Loucy (cell line): Measurements from ENCODE around the gene NPC1.

Experiments used
- H2AFZ ChIP-seq: fragments of 200-600 bp; sonication (generic); 2 replicates; pipeline ENCODE4 v1.6.0; 2016; ENCODE audit warnings: antibody characterized with exemption, mild to moderate bottlenecking, low read length, moderate library complexity
- H3F3A ChIP-seq: fragments of 200-600 bp; 2 replicates; pipeline ENCODE4 v1.6.0; 2016; ENCODE audit warnings: antibody characterized with exemption, low read depth, mild to moderate bottlenecking
- H3K27me3 ChIP-seq: fragments of 200-600 bp; sonication (generic); 2 replicates; pipeline ENCODE4 v1.6.1; 2014; ENCODE audit warnings: low read length, mild to moderate bottlenecking; ENCODE audit not compliant: insufficient read depth, poor library complexity, severe bottlenecking
- H3K36me3 ChIP-seq: fragments of 200-600 bp; sonication (generic); 2 replicates; pipeline ENCODE4 v1.6.1; 2016; ENCODE audit warnings: low read length; ENCODE audit not compliant: insufficient read depth
- H3K4me1 ChIP-seq: fragments of 200-600 bp; sonication (generic); 2 replicates; pipeline ENCODE4 v1.5.1; 2014; ENCODE audit warnings: low read length, mild to moderate bottlenecking; ENCODE audit not compliant: insufficient read depth, poor library complexity, severe bottlenecking
- H3K4me2 ChIP-seq: fragments of 200-600 bp; sonication (generic); 2 replicates; pipeline ENCODE4 v1.6.0; 2014; ENCODE audit warnings: antibody characterized with exemption, low read length, low read depth, mild to moderate bottlenecking; ENCODE audit not compliant: poor library complexity, severe bottlenecking
- H3K4me3 ChIP-seq: fragments of 200-600 bp; sonication (generic); 2 replicates; pipeline ENCODE4 v1.5.1; 2014; ENCODE audit warnings: low read length, mild to moderate bottlenecking, mixed read lengths; ENCODE audit not compliant: poor library complexity, severe bottlenecking
- H3K79me2 ChIP-seq: fragments of 200-600 bp; sonication (generic); 2 replicates; pipeline ENCODE4 v1.6.1; 2014; ENCODE audit warnings: low read length; ENCODE audit not compliant: insufficient read depth
- H3K9ac ChIP-seq: fragments of 200-600 bp; sonication (generic); 2 replicates; pipeline ENCODE4 v1.6.0; 2014; ENCODE audit warnings: mild to moderate bottlenecking, low read depth, low read length, moderate library complexity; ENCODE audit not compliant: poor library complexity, severe bottlenecking
- H3K9me2 ChIP-seq: fragments of 200-600 bp; sonication (generic); replicated peaks from 2 replicates; pipeline ENCODE4 v1.6.1; 2016; ENCODE audit warnings: low read depth, low read length, mixed read lengths
- H3K9me3 ChIP-seq: fragments of 200-600 bp; sonication (generic); 2 replicates; pipeline ENCODE4 v1.6.1; 2014; ENCODE audit warnings: mild to moderate bottlenecking, antibody characterized with exemption, low read length, low read depth; ENCODE audit not compliant: insufficient read depth
- H4K20me1 ChIP-seq: fragments of 200-600 bp; sonication (generic); 2 replicates; pipeline ENCODE4 v1.6.0; 2014; ENCODE audit warnings: antibody characterized with exemption, low read length, mild to moderate bottlenecking; ENCODE audit not compliant: insufficient read depth, poor library complexity, severe bottlenecking
- EZH2phosphoT487 ChIP-seq: fragments of 200-600 bp; IDR thresholded peaks from 2 replicates; pipeline ENCODE4 v1.6.1; 2018; ENCODE audit warnings: antibody characterized with exemption, mild to moderate bottlenecking, moderate library complexity, borderline replicate concordance
- TF ChIP-seq, protein P1 (sequence below): fragments of 200-600 bp; sonication (generic); conservative IDR thresholded peaks from 2 replicates; pipeline ENCODE4 v1.5.1; 2014; ENCODE audit warnings: mild to moderate bottlenecking, antibody characterized with exemption, low read length

Gene NPC1

DNA sequence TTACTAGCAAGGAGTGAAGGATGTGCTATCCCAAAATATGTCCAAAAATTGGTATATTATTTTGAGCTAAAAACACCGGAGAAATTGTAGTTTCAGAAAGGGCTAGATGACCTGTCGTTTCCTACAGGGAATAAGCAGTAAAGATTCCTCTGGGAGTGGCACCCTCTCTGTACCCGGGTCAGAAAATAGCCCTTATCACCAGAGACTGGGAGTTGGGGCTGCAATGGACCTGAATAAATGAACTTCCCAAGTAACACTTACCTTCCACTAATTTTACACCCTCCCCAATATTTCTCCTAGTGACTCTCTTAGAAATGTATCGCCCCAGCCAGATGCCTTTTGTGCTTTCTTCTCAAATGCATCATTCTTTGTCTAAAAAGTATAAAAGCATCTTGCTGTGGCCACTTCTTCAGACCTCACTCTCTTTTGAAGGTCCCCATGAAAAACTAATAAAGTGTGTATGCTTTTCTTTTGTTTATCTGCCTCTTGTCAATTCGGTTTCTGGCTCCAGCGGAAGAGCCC is 83.7 kb downstream of the NPC1 start:
- Histone ChIP-seq H2AFZ (peak overlapping the region; percentile 89), H3K4me3 (peak overlapping the region; percentile 79), H4K20me1 (peaks cover 17% of the 10 kb centered on the region), H3F3A (no peaks in the 10 kb centered on the region), H3K79me2 (peaks cover 37% of the 10 kb centered on the region), H3K4me2 (peak overlapping the region; percentile 72), H3K9ac (peak overlapping the region; percentile 82), H3K4me1 (peaks cover 29% of the 10 kb centered on the region), H3K9me2 (no peaks in the 10 kb centered on the region), H3K27me3 (no peaks in the 10 kb centered on the region), H3K36me3 (no peaks in the 10 kb centered on the region), H3K9me3 (no peaks in the 10 kb centered on the region)
- TF ChIP-seq, protein P1, sequence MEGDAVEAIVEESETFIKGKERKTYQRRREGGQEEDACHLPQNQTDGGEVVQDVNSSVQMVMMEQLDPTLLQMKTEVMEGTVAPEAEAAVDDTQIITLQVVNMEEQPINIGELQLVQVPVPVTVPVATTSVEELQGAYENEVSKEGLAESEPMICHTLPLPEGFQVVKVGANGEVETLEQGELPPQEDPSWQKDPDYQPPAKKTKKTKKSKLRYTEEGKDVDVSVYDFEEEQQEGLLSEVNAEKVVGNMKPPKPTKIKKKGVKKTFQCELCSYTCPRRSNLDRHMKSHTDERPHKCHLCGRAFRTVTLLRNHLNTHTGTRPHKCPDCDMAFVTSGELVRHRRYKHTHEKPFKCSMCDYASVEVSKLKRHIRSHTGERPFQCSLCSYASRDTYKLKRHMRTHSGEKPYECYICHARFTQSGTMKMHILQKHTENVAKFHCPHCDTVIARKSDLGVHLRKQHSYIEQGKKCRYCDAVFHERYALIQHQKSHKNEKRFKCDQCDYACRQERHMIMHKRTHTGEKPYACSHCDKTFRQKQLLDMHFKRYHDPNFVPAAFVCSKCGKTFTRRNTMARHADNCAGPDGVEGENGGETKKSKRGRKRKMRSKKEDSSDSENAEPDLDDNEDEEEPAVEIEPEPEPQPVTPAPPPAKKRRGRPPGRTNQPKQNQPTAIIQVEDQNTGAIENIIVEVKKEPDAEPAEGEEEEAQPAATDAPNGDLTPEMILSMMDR, result 0 out of 2 replicates have a peak, but pooled peaks have one; percentile 22
- no peak for TF ChIP-seq EZH2phosphoT487

DNA sequence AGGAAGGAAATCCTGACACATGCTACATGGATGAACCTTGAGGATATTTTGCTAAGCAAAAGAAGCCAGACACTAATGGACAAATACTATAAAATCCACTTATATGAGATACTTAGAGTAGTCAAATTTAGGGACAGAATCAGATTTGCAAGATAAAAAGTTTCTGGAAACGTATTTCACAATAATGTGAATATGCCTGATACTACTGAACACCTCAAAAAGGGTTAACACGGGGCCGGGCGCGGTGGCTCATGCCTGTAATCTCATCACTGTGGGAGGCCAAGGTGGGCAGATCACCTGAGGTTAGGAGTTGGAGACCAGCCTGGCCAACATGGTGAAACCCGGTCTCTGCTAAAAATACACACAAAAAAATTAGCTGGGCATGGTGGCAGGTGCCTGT is 84.7 kb downstream of the NPC1 start:
- H3K9me2 ChIP-seq, result no peaks in the 10 kb centered on the region
- peaks cover 30% of the 10 kb centered on the region for H3K79me2 ChIP-seq
- H2AFZ ChIP-seq, result no peak overlapping the region
- H3K9me3 ChIP-seq, result no peaks in the 10 kb centered on the region
- H4K20me1 ChIP-seq, result peaks cover 17% of the 10 kb centered on the region
- H3K4me1 ChIP-seq, result peaks cover 20% of the 10 kb centered on the region
- no peaks in the 10 kb centered on the region for H3F3A ChIP-seq
- TF ChIP-seq EZH2phosphoT487, result no peak
- H3K4me3 ChIP-seq, result no peak overlapping the region
- H3K4me2 ChIP-seq, result no peak overlapping the region
- H3K36me3 ChIP-seq, result no peaks in the 10 kb centered on the region
- no peaks in the 10 kb centered on the region for H3K27me3 ChIP-seq
- H3K9ac ChIP-seq, result no peak overlapping the region

- TF ChIP-seq, protein P1, result no peak
- TF ChIP-seq EZH2phosphoT487, result no peak
- no peak overlapping the region for H3K4me3 ChIP-seq
- no peaks in the 10 kb centered on the region for H3F3A ChIP-seq
- H3K4me2 ChIP-seq, result no peak overlapping the region
- H2AFZ ChIP-seq, result peak overlapping the region; percentile 96
- H3K9me3 ChIP-seq, result no peaks in the 10 kb centered on the region
- H4K20me1 ChIP-seq, result peaks cover 6% of the 10 kb centered on the region
- peaks cover 10% of the 10 kb centered on the region for H3K79me2 ChIP-seq
- no peaks in the 10 kb centered on the region for H3K9me2 ChIP-seq
- H3K27me3 ChIP-seq, result no peaks in the 10 kb centered on the region
- no peaks in the 10 kb centered on the region for H3K36me3 ChIP-seq
- peaks cover 3% of the 10 kb centered on the region for H3K4me1 ChIP-seq
- H3K9ac ChIP-seq, result no peak overlapping the region
These were observed 87.0 kb downstream of the NPC1 start for GRCh38 chr18:23499291-23499781.

GRCh38 chr18:23498877-23499276 is 87.4 kb downstream of the NPC1 start:
- Histone ChIP-seq H3K36me3 (no peaks in the 10 kb centered on the region), H3F3A (no peaks in the 10 kb centered on the region), H2AFZ (peak overlapping the region; percentile 96), H3K9me2 (no peaks in the 10 kb centered on the region), H3K4me3 (no peak overlapping the region), H3K4me1 (no peaks in the 10 kb centered on the region), H3K4me2 (no peak overlapping the region), H3K9ac (no peak overlapping the region), H3K9me3 (no peaks in the 10 kb centered on the region), H3K79me2 (peaks cover 5% of the 10 kb centered on the region), H4K20me1 (peaks cover 2% of the 10 kb centered on the region), H3K27me3 (no peaks in the 10 kb centered on the region)
- TF ChIP-seq EZH2phosphoT487, result no peak
- TF ChIP-seq, protein P1, result peak; percentile 97
